Raji (cell line): Measurements from ENCODE around the gene SCT.

Experiments
- POLR2A ChIP-seq: IDR thresholded peaks from 2 replicates; pipeline ENCODE4 v1.6.1; 2011; ENCODE audit warnings: low read depth, low read length, control low read depth; ENCODE audit not compliant: insufficient read depth

The SCT gene

GRCh38 chr11:630871-631270 is 3.9 kb upstream of the SCT start:
- TF ChIP-seq POLR2A = no peak

GRCh38 chr11:629237-629583 is 2.2 kb upstream of the SCT start:
- TF ChIP-seq POLR2A = no peak

- TF ChIP-seq POLR2A = no peak
Observed at GRCh38 chr11:628056-628455, 1.1 kb upstream of the SCT start.

- TF ChIP-seq POLR2A = no peak
Observed at GRCh38 chr11:627308-627576, 261 bp upstream of the SCT start.

- TF ChIP-seq POLR2A = no peak
Observed at GRCh38 chr11:625636-626268, 1.2 kb downstream of the SCT start.

- TF ChIP-seq POLR2A = no peak
Observed at GRCh38 chr11:624705-625635, 2.0 kb downstream of the SCT start, which contains the start of gene CDHR5. Gene CDHR5 (minus strand): TSS chr11:624955. CDS start chr11:624902, 53 bp downstream.

- TF ChIP-seq POLR2A = no peak
Observed at GRCh38 chr11:623999-624704, 2.8 kb downstream of the SCT start.

GRCh38 chr11:623349-623869 is 3.6 kb downstream of the SCT start:
- no peak for TF ChIP-seq POLR2A

- no peak for TF ChIP-seq POLR2A
Observed at GRCh38 chr11:621838-622237, 5.1 kb downstream of the SCT start.

- no peak for TF ChIP-seq POLR2A
Observed at GRCh38 chr11:620935-621814, 5.8 kb downstream of the SCT start.

GRCh38 chr11:620201-620600 is 6.8 kb downstream of the SCT start:
- no peak for TF ChIP-seq POLR2A

- no peak for TF ChIP-seq POLR2A
Observed at GRCh38 chr11:619628-620050, 7.3 kb downstream of the SCT start.

GRCh38 chr11:618856-619627 is 7.9 kb downstream of the SCT start:
- no peak for TF ChIP-seq POLR2A
